Right cardiac atrium (tissue), 5 donors: ENCODE data around the gene IL1RAPL2. TPM values are rescaled to one million over a fixed set of nuclear protein-coding genes. Genes with fewer than 3 reads are reported as not detected.
"Not testable (repeated sequence)": the region's sequence is repeated elsewhere in the genome, so short reads cannot be mapped to it uniquely, and the experiment has no call there.

Source experiments
- ATAC-seq, 2 donors: fragments of 200-7000 bp; cut with Tn5 transposase; one replicate each; pipeline versions ENCODE4 v1.8.0 to v1.9.1; 2020; ENCODE audit warnings: moderate library complexity in 2 of 2, mild to moderate bottlenecking in 1 of 2
- DNase-seq, 3 donors: peaks; one replicate each; pipeline ENCODE4 v3.0.0-alpha.2; 2020
- H3K27ac ChIP-seq: one replicate; pipeline ENCODE4 v1.5.1; 2013; ENCODE audit warnings: mild to moderate bottlenecking, low read length, control low read depth, moderate library complexity
- H3K27me3 ChIP-seq: one replicate; pipeline ENCODE4 v1.6.1; 2013; ENCODE audit not compliant: control insufficient read depth, insufficient read depth
- H3K4me1 ChIP-seq: one replicate; pipeline ENCODE4 v1.6.1; 2013; ENCODE audit warnings: low read length; ENCODE audit not compliant: control insufficient read depth, insufficient read depth
- H3K4me3 ChIP-seq: one replicate; pipeline ENCODE4 v1.5.1; 2013; ENCODE audit warnings: low read length, control low read depth
- H3K9me3 ChIP-seq: one replicate; pipeline ENCODE4 v1.6.1; 2013; ENCODE audit warnings: low read length; ENCODE audit not compliant: control insufficient read depth
- WGBS: extraction: QIAGEN DNeasy Blood & Tissue Kit; methylation state at CpG from one replicate; pipeline ENCODE4 v1.1.7; 2013; 5-methylcytosine and 5-hydroxymethylcytosine counted together
- intact Hi-C, 4 donors: fragments of 100-400 bp; cut with DNase I; formaldehyde crosslinking; loops; one replicate each; pipeline versions ENCODE4 v1.11.0 to v1.14.0; 2022 to 2023
- polyA plus RNA-seq: library from polyadenylated mRNA; stranded (reverse); fragments of 200-250 nt; gene quantifications from one replicate; pipeline ENCODE4 v1.2.3, GENCODE V29; 2013
- total RNA-seq, 4 donors: library from RNA; stranded (reverse); fragmentation: NEBNext Ultra II Directional; extraction: Animal tissue kit (Norgen Biotek cat#: 25700); gene quantifications; one replicate each; pipeline ENCODE4 v1.2.1, GENCODE V29; 2021
- donor health status: healthy with polysubstance abuse.
- donor health status: DM: no; HTN: yes; CAD: no.
- donor health status: DM: no; HTN: no; CAD: no.
- donor health status: DM: no; HTN: yes; CAD: no; lungs with severe emphysema.
- donor health status: DM: yes; HTN: yes; CAD: no.

IL1RAPL2 gene
- total and polyA plus RNA-seq, 5 donors = 0.31 TPM; not detected in 4

DNA sequence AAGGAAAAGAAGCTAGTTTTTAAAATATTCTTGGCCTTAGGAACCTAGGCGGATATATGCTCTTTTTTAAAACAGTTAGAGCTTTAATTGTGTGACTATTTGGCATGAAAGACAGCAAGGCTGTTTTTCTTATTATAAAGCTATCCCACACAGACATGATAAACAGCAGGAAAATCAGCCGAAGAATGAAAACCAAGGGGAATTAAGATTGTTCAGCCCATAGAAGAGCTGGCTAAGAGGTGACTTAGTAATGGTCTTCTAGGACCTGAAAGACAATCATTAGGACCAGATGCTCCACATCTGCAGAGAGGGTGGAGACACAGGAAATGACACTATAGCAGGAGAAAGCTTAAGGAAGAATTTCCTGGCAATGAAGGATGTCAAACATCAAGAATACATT, 1085.0 kb downstream of the IL1RAPL2 start:
- Histone ChIP-seq H3K27me3 (no peaks in the 10 kb centered on the region), H3K9me3 (no peaks in the 10 kb centered on the region), H3K4me3 (no peak overlapping the region), H3K27ac (no peak overlapping the region), H3K4me1 (no peaks in the 10 kb centered on the region)
- intact Hi-C loops = no loop called here
- 49% methylated on average over 2 of the region's 2 CpGs for WGBS
- no peak for DNase-seq
- no peak for ATAC-seq

GRCh38 chrX:105653891-105654290, 1087.9 kb downstream of the IL1RAPL2 start:
- DNase-seq = no peak
- Histone ChIP-seq H3K27ac (no peak overlapping the region), H3K4me1 (no peaks in the 10 kb centered on the region), H3K9me3 (no peaks in the 10 kb centered on the region), H3K4me3 (no peak overlapping the region), H3K27me3 (no peaks in the 10 kb centered on the region)
- 95% methylated on average over 2 of the region's 2 CpGs for WGBS
- intact Hi-C loops = no loop called here
- ATAC-seq = no peak

DNA sequence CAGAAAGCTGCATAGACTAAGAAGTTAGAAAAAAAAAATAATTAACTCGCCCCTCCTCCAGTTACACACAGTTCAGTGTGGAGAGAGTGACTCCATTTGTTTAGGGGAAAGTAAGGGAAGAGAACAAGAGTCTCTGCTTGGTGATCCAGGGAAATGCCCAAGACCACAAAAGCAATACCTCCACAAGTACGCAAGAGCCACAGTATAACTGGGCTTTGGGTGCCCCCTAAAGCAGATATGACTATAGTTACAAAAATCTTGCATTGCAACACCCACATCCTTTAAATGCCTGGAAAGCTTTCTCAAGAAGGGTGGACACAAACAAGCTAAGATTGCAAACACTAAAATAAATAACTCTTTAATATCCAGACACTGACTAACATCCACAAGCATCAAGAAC, 1092.1 kb downstream of the IL1RAPL2 start:
- WGBS = 84% methylated on average over 2 of the region's 2 CpGs
- intact Hi-C loops = no loop called here
- no peak overlapping the region for H3K4me3 ChIP-seq
- no peaks in the 10 kb centered on the region for H3K27me3 ChIP-seq
- DNase-seq (no peak), ATAC-seq (no peak)
- no peaks in the 10 kb centered on the region for H3K4me1 ChIP-seq
- no peak overlapping the region for H3K27ac ChIP-seq
- no peaks in the 10 kb centered on the region for H3K9me3 ChIP-seq

- no peaks in the 10 kb centered on the region for H3K9me3 ChIP-seq
- 100% methylated on average over 2 of the region's 2 CpGs for WGBS
- ATAC-seq (no peak), DNase-seq (no peak)
- no peak overlapping the region for H3K27ac ChIP-seq
- intact Hi-C loops = no loop called here
- H3K4me1 ChIP-seq = no peaks in the 10 kb centered on the region
- no peaks in the 10 kb centered on the region for H3K27me3 ChIP-seq
- no peak overlapping the region for H3K4me3 ChIP-seq
Measured at GRCh38 chrX:105662248-105662647, 1096.2 kb downstream of the IL1RAPL2 start.

GRCh38 chrX:105664243-105664642, 1098.2 kb downstream of the IL1RAPL2 start:
- H3K9me3 ChIP-seq = no peaks in the 10 kb centered on the region
- 58% methylated on average over 2 of the region's 2 CpGs for WGBS
- DNase-seq (no peak), ATAC-seq (no peak)
- intact Hi-C loops = no loop called here
- H3K4me3 ChIP-seq = no peak overlapping the region
- H3K4me1 ChIP-seq = no peaks in the 10 kb centered on the region
- no peaks in the 10 kb centered on the region for H3K27me3 ChIP-seq
- H3K27ac ChIP-seq = no peak overlapping the region

DNA sequence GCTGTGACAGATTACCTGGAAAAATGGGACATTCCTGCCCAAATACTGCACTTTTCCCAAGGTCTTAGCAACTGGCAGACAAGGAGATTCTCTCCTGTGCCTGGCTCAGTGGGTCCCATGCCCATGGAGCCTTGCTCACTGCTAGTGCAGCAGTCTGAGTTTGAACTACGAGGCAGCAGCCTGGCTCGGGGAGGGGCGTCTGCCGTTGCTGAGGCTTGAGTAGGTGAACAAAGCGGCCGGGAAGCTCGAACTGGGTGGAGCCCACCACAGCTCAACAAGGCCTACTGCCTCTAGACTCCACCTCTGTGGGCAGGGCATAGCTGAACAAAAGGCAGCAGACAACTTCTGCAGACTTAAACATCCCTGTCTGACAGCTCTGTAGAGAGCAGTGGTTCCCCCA, 1118.3 kb downstream of the IL1RAPL2 start:
- H3K4me1 ChIP-seq, H3K4me3 ChIP-seq, H3K27me3 ChIP-seq, ATAC-seq, H3K9me3 ChIP-seq, H3K27ac ChIP-seq, intact Hi-C loops, DNase-seq: not testable (repeated sequence)
- WGBS = 91% methylated on average over 7 of the region's 7 CpGs

DNA sequence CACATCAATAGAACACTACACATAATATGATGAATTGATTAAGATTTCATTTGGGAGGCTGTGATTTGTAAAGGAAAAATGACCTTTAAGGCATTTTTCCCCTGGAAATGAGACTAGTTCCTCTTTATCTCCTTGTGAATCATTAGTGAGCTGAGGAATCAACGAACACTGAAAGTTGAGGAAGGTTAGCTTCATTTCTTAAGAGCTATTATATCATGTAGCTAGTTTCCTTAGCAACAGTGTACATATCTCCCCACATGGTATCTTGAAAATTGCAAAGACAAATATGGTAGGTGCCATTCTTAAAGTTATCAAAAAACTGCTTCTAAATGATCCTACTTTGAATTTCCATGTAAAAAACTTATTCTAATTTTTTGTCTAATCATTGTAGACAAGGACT, 1128.8 kb downstream of the IL1RAPL2 start:
- ATAC-seq = no peak
- 45% methylated on average over 1 of the region's 1 CpG for WGBS
- Histone ChIP-seq H3K27ac (no peak overlapping the region), H3K4me3 (no peak overlapping the region), H3K9me3 (no peaks in the 10 kb centered on the region), H3K27me3 (no peaks in the 10 kb centered on the region), H3K4me1 (no peaks in the 10 kb centered on the region)
- no peak for DNase-seq
- intact Hi-C loops = no loop called here

DNA sequence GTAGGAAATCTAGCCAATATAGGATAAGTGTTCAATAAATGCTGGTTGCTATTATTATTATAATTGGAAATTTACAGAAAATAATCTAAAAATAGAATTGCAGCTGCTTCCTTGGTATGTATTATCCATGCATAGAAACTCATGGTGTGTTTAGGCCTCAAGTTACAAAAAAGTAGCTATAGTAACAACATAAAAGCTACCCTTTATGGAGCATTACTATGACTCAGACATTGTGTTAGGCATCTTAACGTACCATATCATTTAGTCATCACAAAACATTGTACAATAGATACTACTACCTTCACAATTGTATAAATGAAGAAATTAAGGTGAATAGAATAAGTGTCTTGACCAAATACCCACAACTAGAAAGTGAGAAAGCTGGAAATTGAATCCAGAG, 1129.5 kb downstream of the IL1RAPL2 start:
- H3K27ac ChIP-seq = no peak overlapping the region
- WGBS = 76% methylated on average over 1 of the region's 1 CpG
- H3K4me1 ChIP-seq = no peaks in the 10 kb centered on the region
- no peaks in the 10 kb centered on the region for H3K9me3 ChIP-seq
- intact Hi-C loops = no loop called here
- DNase-seq (no peak), ATAC-seq (no peak)
- H3K4me3 ChIP-seq = no peak overlapping the region
- no peaks in the 10 kb centered on the region for H3K27me3 ChIP-seq

DNA sequence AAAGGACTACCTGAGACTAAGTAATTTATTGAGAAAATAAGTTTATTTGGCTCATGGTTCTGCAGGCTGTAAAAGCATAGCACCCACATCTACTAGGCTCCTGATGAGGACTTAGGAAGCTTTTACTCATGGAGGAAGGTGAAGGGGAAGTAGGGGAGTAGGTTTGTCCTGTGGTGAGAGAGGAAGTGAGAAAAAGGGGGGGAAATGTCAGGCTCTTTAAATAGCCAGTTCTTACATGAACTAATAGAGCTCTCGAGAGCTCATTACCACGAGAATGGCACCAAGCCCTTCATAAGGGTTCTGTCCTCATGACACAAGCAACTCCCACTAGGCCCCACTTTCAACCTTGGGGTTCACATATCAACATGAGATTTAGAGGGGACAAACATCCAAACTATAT, 1130.9 kb downstream of the IL1RAPL2 start:
- intact Hi-C loops = no loop called here
- DNase-seq (no peak), ATAC-seq (no peak)
- no peak overlapping the region for H3K27ac ChIP-seq
- H3K4me3 ChIP-seq = no peak overlapping the region
- no peaks in the 10 kb centered on the region for H3K4me1 ChIP-seq
- no peaks in the 10 kb centered on the region for H3K27me3 ChIP-seq
- 30% methylated on average over 2 of the region's 2 CpGs for WGBS
- no peaks in the 10 kb centered on the region for H3K9me3 ChIP-seq

DNA sequence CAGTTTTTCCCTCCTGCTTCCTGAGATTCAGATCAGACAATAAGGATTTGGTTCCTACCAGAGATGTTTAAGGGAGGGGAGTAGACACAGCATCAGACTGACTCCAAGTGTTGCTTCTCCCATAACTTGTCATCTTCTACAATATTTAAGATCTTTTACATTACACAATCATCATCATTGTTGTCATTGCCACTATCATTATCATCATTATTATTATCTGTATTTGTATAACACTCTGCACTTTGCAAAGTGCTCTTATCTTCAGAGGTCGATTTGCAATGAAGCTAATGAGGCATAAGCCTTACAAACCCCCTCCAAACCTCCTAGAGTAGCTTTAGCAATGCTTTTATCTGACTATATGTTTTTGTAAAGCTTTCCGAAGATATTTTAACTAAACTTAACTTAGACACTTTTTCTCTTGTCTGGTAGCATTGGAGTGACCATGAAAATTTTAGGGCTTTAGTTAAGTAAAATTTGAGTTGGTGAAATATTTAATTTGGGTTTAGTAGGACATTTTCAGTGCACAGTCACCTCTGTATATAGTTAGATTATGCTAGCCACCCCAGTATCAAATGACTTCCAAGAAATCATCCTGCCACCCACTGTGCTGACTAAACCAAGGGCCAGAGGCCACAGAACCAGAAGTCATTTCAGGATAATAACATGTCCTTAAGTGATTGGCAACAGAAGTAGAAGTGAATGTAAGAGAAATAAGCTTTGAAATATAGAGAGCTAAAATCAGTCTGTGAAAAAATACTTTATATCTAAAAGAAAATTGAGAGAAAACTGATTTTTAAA, 1132.2 kb downstream of the IL1RAPL2 start:
- Histone ChIP-seq H3K27me3 (no peaks in the 10 kb centered on the region), H3K4me3 (no peak overlapping the region), H3K27ac (no peak overlapping the region), H3K4me1 (no peaks in the 10 kb centered on the region), H3K9me3 (no peaks in the 10 kb centered on the region)
- intact Hi-C loops = no loop called here
- DNase-seq (no peak), ATAC-seq (no peak)
- WGBS = 45% methylated on average over 2 of the region's 2 CpGs

GRCh38 chrX:105700331-105700730, 1134.3 kb downstream of the IL1RAPL2 start:
- Histone ChIP-seq H3K27ac (no peak overlapping the region), H3K4me1 (no peaks in the 10 kb centered on the region), H3K9me3 (no peaks in the 10 kb centered on the region), H3K4me3 (no peak overlapping the region), H3K27me3 (no peaks in the 10 kb centered on the region)
- DNase-seq (no peak), ATAC-seq (no peak)
- WGBS = 47% methylated on average over 1 of the region's 1 CpG
- intact Hi-C loops = no loop called here
